GM12892 (cell line): ENCODE measurements around the gene RASSF5.

Source experiments
- POLR2A ChIP-seq: IDR thresholded peaks from 2 replicates; pipeline ENCODE4 v1.6.1; 2011; ENCODE audit warnings: low read depth, low read length, control low read depth
- POLR2AphosphoS5 ChIP-seq: IDR thresholded peaks from 2 replicates; pipeline ENCODE4 v1.6.1; 2011; ENCODE audit warnings: low read depth, low read length, control low read depth

- TF ChIP-seq POLR2A (no peak), POLR2AphosphoS5 (no peak)
These were observed 29.6 kb upstream of the RASSF5 start for GRCh38 chr1:206477581-206478380.
